GM23338 (cell line): ENCODE measurements around the gene FAM168B.

Source experiments
- CREB1 ChIP-seq: fragments of 250-450 bp; sonication (Bioruptor Pico); IDR thresholded peaks from 2 replicates; pipeline ENCODE4 v1.5.0; 2020; ENCODE audit warnings: low read depth, mild to moderate bottlenecking, moderate library complexity
- EZH2 ChIP-seq: fragments of 200-600 bp; sonication (generic); IDR thresholded peaks from one replicate; pipeline ENCODE4 v1.8.0; 2017; ENCODE audit warnings: antibody characterized with exemption, mild to moderate bottlenecking, low read depth; ENCODE audit not compliant: unreplicated experiment
- EZH2phosphoT487 ChIP-seq: fragments of 200-600 bp; sonication (generic); IDR thresholded peaks from one replicate; pipeline ENCODE4 v1.8.1; 2018; ENCODE audit warnings: antibody characterized with exemption; ENCODE audit not compliant: unreplicated experiment
- JUNB ChIP-seq: IDR thresholded peaks from one replicate; pipeline ENCODE4 v1.6.1; 2016; ENCODE audit warnings: antibody characterized with exemption; ENCODE audit not compliant: unreplicated experiment
- NANOG ChIP-seq: IDR thresholded peaks from 2 replicates; pipeline ENCODE4 v1.6.1; 2016; ENCODE audit warnings: antibody characterized with exemption, borderline replicate concordance
- POLR2AphosphoS5 ChIP-seq: IDR thresholded peaks from 2 replicates; pipeline ENCODE4 v1.6.1; 2016; ENCODE audit warnings: antibody characterized with exemption, low read depth
- STAT1 ChIP-seq: IDR thresholded peaks from one replicate; pipeline ENCODE4 v1.6.1; 2016; ENCODE audit warnings: antibody characterized with exemption; ENCODE audit not compliant: unreplicated experiment
- ZNF114 ChIP-seq: fragments of 250-450 bp; sonication (Bioruptor Pico); IDR thresholded peaks from 2 replicates; pipeline ENCODE4 v1.5.0; 2020; ENCODE audit warnings: mild to moderate bottlenecking, moderate library complexity
- ZNF331 ChIP-seq: fragments of 250-450 bp; sonication (Bioruptor Pico); IDR thresholded peaks from 2 replicates; pipeline ENCODE4 v1.5.0; 2020; ENCODE audit warnings: low read depth, mild to moderate bottlenecking, moderate library complexity
- TF ChIP-seq, protein P1 (sequence below), 2 experiments: fragments of 200-600 bp in 1 of 2; sonication (generic) in 1 of 2; conservative IDR thresholded peaks; 2 replicates each; pipeline versions ENCODE4 v1.5.1 to v1.6.1; 2016 to 2017; ENCODE audit warnings: antibody characterized with exemption in 2 of 2, low read depth in 2 of 2, mild to moderate bottlenecking in 2 of 2, moderate library complexity in 1 of 2
- TF ChIP-seq, protein P2 (sequence below): IDR thresholded peaks from one replicate; pipeline ENCODE4 v1.6.1; 2018; ENCODE audit warnings: antibody characterized with exemption; ENCODE audit not compliant: unreplicated experiment
- TF ChIP-seq, protein P3 (sequence below): IDR thresholded peaks from 2 replicates; pipeline ENCODE4 v1.6.1; 2016; ENCODE audit warnings: antibody characterized with exemption
- TF ChIP-seq, protein P4 (sequence below): fragments of 250-450 bp; sonication (Bioruptor Pico); IDR thresholded peaks from 2 replicates; pipeline ENCODE4 v1.5.0; 2020; ENCODE audit warnings: mild to moderate bottlenecking, moderate library complexity

DNA sequence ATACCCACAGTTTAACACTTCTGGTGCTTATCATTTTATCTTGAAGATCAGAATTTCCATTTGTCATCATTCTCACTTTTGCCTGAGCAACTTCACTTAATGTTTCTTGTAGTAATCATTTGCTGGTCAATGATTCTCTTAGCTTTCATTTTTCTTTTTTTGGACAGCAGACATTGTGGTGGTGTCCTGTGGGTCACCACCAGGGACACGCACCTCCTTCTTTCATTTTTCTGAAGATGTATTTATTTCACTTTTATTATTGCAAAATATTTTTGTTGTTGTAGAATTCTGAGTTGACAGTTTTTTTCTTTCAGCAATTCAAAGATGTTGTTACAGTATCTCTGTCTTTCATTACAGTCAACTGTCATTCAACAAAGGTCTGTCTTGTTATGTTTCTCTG, 84.3 kb downstream of the FAM168B start:
- TF ChIP-seq, protein P1, sequence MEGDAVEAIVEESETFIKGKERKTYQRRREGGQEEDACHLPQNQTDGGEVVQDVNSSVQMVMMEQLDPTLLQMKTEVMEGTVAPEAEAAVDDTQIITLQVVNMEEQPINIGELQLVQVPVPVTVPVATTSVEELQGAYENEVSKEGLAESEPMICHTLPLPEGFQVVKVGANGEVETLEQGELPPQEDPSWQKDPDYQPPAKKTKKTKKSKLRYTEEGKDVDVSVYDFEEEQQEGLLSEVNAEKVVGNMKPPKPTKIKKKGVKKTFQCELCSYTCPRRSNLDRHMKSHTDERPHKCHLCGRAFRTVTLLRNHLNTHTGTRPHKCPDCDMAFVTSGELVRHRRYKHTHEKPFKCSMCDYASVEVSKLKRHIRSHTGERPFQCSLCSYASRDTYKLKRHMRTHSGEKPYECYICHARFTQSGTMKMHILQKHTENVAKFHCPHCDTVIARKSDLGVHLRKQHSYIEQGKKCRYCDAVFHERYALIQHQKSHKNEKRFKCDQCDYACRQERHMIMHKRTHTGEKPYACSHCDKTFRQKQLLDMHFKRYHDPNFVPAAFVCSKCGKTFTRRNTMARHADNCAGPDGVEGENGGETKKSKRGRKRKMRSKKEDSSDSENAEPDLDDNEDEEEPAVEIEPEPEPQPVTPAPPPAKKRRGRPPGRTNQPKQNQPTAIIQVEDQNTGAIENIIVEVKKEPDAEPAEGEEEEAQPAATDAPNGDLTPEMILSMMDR (conservative IDR thresholded peaks at IDR 0.05; ENCODE audit: low read depth in 2 of 2): no peak
- TF ChIP-seq POLR2AphosphoS5: no peak
- TF ChIP-seq, protein P2, sequence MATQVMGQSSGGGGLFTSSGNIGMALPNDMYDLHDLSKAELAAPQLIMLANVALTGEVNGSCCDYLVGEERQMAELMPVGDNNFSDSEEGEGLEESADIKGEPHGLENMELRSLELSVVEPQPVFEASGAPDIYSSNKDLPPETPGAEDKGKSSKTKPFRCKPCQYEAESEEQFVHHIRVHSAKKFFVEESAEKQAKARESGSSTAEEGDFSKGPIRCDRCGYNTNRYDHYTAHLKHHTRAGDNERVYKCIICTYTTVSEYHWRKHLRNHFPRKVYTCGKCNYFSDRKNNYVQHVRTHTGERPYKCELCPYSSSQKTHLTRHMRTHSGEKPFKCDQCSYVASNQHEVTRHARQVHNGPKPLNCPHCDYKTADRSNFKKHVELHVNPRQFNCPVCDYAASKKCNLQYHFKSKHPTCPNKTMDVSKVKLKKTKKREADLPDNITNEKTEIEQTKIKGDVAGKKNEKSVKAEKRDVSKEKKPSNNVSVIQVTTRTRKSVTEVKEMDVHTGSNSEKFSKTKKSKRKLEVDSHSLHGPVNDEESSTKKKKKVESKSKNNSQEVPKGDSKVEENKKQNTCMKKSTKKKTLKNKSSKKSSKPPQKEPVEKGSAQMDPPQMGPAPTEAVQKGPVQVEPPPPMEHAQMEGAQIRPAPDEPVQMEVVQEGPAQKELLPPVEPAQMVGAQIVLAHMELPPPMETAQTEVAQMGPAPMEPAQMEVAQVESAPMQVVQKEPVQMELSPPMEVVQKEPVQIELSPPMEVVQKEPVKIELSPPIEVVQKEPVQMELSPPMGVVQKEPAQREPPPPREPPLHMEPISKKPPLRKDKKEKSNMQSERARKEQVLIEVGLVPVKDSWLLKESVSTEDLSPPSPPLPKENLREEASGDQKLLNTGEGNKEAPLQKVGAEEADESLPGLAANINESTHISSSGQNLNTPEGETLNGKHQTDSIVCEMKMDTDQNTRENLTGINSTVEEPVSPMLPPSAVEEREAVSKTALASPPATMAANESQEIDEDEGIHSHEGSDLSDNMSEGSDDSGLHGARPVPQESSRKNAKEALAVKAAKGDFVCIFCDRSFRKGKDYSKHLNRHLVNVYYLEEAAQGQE: no peak
- TF ChIP-seq EZH2: no peak
- no peak for TF ChIP-seq EZH2phosphoT487
- TF ChIP-seq STAT1: no peak
- no peak for TF ChIP-seq JUNB
- TF ChIP-seq, protein P3, sequence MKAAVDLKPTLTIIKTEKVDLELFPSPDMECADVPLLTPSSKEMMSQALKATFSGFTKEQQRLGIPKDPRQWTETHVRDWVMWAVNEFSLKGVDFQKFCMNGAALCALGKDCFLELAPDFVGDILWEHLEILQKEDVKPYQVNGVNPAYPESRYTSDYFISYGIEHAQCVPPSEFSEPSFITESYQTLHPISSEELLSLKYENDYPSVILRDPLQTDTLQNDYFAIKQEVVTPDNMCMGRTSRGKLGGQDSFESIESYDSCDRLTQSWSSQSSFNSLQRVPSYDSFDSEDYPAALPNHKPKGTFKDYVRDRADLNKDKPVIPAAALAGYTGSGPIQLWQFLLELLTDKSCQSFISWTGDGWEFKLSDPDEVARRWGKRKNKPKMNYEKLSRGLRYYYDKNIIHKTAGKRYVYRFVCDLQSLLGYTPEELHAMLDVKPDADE: no peak
- no peak for TF ChIP-seq ZNF114 (CRISPR knock-in tag)
- TF ChIP-seq ZNF331 (CRISPR knock-in tag): no peak
- no peak for TF ChIP-seq CREB1 (CRISPR knock-in tag)
- TF ChIP-seq, protein P4, sequence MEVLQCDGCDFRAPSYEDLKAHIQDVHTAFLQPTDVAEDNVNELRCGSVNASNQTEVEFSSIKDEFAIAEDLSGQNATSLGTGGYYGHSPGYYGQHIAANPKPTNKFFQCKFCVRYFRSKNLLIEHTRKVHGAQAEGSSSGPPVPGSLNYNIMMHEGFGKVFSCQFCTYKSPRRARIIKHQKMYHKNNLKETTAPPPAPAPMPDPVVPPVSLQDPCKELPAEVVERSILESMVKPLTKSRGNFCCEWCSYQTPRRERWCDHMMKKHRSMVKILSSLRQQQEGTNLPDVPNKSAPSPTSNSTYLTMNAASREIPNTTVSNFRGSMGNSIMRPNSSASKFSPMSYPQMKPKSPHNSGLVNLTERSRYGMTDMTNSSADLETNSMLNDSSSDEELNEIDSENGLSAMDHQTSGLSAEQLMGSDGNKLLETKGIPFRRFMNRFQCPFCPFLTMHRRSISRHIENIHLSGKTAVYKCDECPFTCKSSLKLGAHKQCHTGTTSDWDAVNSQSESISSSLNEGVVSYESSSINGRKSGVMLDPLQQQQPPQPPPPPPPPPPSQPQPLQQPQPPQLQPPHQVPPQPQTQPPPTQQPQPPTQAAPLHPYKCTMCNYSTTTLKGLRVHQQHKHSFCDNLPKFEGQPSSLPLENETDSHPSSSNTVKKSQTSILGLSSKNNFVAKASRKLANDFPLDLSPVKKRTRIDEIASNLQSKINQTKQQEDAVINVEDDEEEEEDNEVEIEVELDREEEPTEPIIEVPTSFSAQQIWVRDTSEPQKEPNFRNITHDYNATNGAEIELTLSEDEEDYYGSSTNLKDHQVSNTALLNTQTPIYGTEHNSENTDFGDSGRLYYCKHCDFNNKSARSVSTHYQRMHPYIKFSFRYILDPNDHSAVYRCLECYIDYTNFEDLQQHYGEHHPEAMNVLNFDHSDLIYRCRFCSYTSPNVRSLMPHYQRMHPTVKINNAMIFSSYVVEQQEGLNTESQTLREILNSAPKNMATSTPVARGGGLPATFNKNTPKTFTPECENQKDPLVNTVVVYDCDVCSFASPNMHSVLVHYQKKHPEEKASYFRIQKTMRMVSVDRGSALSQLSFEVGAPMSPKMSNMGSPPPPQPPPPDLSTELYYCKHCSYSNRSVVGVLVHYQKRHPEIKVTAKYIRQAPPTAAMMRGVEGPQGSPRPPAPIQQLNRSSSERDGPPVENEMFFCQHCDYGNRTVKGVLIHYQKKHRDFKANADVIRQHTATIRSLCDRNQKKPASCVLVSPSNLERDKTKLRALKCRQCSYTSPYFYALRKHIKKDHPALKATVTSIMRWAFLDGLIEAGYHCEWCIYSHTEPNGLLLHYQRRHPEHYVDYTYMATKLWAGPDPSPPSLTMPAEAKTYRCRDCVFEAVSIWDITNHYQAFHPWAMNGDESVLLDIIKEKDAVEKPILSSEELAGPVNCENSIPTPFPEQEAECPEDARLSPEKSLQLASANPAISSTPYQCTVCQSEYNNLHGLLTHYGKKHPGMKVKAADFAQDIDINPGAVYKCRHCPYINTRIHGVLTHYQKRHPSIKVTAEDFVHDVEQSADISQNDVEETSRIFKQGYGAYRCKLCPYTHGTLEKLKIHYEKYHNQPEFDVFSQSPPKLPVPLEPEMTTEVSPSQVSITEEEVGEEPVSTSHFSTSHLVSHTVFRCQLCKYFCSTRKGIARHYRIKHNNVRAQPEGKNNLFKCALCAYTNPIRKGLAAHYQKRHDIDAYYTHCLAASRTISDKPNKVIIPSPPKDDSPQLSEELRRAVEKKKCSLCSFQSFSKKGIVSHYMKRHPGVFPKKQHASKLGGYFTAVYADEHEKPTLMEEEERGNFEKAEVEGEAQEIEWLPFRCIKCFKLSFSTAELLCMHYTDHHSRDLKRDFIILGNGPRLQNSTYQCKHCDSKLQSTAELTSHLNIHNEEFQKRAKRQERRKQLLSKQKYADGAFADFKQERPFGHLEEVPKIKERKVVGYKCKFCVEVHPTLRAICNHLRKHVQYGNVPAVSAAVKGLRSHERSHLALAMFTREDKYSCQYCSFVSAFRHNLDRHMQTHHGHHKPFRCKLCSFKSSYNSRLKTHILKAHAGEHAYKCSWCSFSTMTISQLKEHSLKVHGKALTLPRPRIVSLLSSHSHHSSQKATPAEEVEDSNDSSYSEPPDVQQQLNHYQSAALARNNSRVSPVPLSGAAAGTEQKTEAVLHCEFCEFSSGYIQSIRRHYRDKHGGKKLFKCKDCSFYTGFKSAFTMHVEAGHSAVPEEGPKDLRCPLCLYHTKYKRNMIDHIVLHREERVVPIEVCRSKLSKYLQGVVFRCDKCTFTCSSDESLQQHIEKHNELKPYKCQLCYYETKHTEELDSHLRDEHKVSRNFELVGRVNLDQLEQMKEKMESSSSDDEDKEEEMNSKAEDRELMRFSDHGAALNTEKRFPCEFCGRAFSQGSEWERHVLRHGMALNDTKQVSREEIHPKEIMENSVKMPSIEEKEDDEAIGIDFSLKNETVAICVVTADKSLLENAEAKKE (CRISPR knock-in tag): no peak
- TF ChIP-seq NANOG: no peak
